Breast epithelium (tissue), 3 donors: ENCODE measurements around the gene FMNL3.

Experiments
- CTCF ChIP-seq, 3 donors: fragments of 450-650 bp; IDR thresholded peaks; one replicate each; pipeline ENCODE4 v1.5.1; 2016 to 2017; ENCODE audit warnings: antibody characterized with exemption in 3 of 3, mild to moderate bottlenecking in 3 of 3, moderate library complexity in 3 of 3
- POLR2A ChIP-seq: fragments of 450-650 bp; IDR thresholded peaks from one replicate; pipeline ENCODE4 v1.6.1; 2016; ENCODE audit warnings: antibody characterized with exemption, mild to moderate bottlenecking, moderate library complexity
- POLR2AphosphoS5 ChIP-seq, 3 donors: sonication (generic); formaldehyde crosslinking; IDR thresholded peaks; one replicate each; pipeline ENCODE4 v1.6.1; 2017; ENCODE audit warnings: antibody characterized with exemption in 3 of 3

GRCh38 chr12:49669796-49670195 is 37.4 kb downstream of the FMNL3 start:
- TF ChIP-seq CTCF (IDR thresholded peaks at IDR 0.05) (no peak), POLR2A (no peak), POLR2AphosphoS5 (IDR thresholded peaks at IDR 0.05) (no peak)
